H1 (cell line): ENCODE results near the gene STK36. TPM values are rescaled to one million over a fixed set of nuclear protein-coding genes. Genes with fewer than 3 reads are reported as not detected.

Experiments
- ASH2L ChIP-seq: fragments of 200-600, 300-600 bp; sonication (generic); IDR thresholded peaks from one replicate; pipeline ENCODE4 v1.7.1; 2017; ENCODE audit warnings: low read length
- CTCF ChIP-seq, 3 experiments: IDR thresholded peaks; 1 replicate in 2 of 3; 2 replicates in 1 of 3; pipeline versions ENCODE4 v1.5.1 to v1.6.1; 2011; ENCODE audit warnings: low read length in 3 of 3, mild to moderate bottlenecking in 3 of 3, inconsistent platforms in 2 of 3, low read depth in 1 of 3, moderate library complexity in 1 of 3; ENCODE audit not compliant: insufficient read depth in 1 of 3; ENCODE audit errors: control extremely low read depth in 1 of 3
- GABPA ChIP-seq: IDR thresholded peaks from 2 replicates; pipeline ENCODE4 v1.6.1; 2011; ENCODE audit warnings: mild to moderate bottlenecking, low read length, moderate library complexity, borderline replicate concordance; ENCODE audit not compliant: insufficient read depth
- HDAC6 ChIP-seq: IDR thresholded peaks from one replicate; pipeline ENCODE4 v1.7.1; 2012; ENCODE audit warnings: low read depth, mild to moderate bottlenecking, inconsistent platforms, low read length, moderate library complexity
- KDM1A ChIP-seq: fragments of 200-600, 300-600 bp; sonication (generic); IDR thresholded peaks from 2 replicates; pipeline ENCODE4 v1.7.1; 2016; ENCODE audit warnings: mild to moderate bottlenecking, low read length, borderline replicate concordance
- KDM5A ChIP-seq: fragments of 200-600 bp; IDR thresholded peaks from 2 replicates; pipeline ENCODE4 v1.7.1; 2012; ENCODE audit warnings: mild to moderate bottlenecking, low read length, inconsistent platforms, mixed read lengths
- POLR2A ChIP-seq, 2 experiments: IDR thresholded peaks; 1 replicate in 1 of 2; 2 replicates in 1 of 2; pipeline ENCODE4 v1.6.1; 2011; ENCODE audit warnings: low read depth in 2 of 2, low read length in 2 of 2, mild to moderate bottlenecking in 2 of 2; ENCODE audit errors: control extremely low read depth in 1 of 2
- POU5F1 ChIP-seq: IDR thresholded peaks from 2 replicates; pipeline ENCODE4 v1.6.1; 2011; ENCODE audit warnings: low read depth, mild to moderate bottlenecking, low read length, moderate library complexity
- RFX5 ChIP-seq: IDR thresholded peaks from 2 replicates; pipeline ENCODE4 v1.6.1; 2011; ENCODE audit warnings: low read depth, low read length, improper control_type of control experiment, borderline replicate concordance
- SP2 ChIP-seq: IDR thresholded peaks from 2 replicates; pipeline ENCODE4 v1.6.1; 2012; ENCODE audit warnings: mild to moderate bottlenecking, low read length, inconsistent platforms
- SP4 ChIP-seq: IDR thresholded peaks from 2 replicates; pipeline ENCODE4 v1.6.1; 2012; ENCODE audit warnings: low read length, inconsistent platforms
- polyA plus RNA-seq, 7 experiments: library from polyadenylated mRNA; depleted of rRNA in 3 of 7; stranded (reverse) in 5 of 7; unstranded in 2 of 7; fragments of >200 nt in 5 of 7; fragments of 200-250 nt in 2 of 7; gene quantifications; 1 replicate in 5 of 7; 2 replicates in 1 of 7; 4 replicates in 1 of 7; pipeline versions ENCODE4 v1.2.1 to v1.2.3, GENCODE V29; 2011 to 2013; ENCODE audit warnings: missing spikeins in 2 of 7, mixed read lengths in 2 of 7
- total RNA-seq: library from RNA; stranded (reverse); fragmentation: NEBNext Ultra II Directional; extraction: Animal tissue kit (Norgen Biotek cat#: 25700); gene quantifications from 2 replicates; pipeline ENCODE4 v1.2.1, GENCODE V29; 2021

The STK36 gene
- total and polyA plus RNA-seq, 2 of the 8 experiments (the other 6 are each of a cell fraction or from before 2014, with no cell fraction given) = 41.4 to 57.6 TPM

DNA sequence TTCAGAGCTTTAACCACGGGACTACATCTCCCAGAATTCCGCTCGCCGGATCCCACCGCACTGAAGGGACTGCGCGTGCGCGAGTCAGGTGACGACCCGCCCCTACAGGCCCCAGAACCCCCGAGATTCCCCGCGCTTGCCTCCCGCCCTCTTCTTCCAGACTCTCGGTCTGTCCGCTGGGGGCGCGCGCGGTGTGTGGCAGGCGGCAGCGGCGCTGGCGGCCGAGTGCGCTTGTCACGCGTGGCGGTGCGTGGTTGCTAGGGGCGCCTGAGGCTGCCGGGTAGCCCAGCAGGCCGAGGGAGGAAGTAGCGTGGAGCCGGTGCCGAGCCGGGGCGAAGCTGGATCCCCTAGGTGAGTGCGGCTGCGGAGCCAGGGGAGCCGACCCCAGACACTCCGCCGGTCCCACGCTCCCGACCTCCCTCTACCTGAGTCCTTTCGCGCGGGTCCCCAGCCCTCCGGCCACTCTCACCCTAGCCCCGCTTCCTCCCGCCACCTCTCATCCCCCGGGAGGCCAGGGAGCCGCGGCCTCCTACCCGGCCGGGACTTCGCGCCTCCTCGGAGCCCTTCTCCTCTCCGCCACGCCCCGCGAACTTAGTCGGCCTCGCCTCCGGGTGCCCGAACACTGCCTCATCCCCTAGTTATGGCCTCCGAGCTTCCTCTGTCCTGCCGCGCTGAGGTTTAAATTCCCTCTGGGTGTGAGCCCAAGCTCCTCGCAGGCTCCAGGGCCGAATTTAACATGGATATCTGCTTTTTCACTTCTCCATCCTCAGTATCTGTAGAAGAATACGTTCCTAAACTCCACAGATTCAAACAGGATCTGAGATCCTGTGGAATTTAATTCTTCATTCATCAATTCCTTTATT lies 39.0 kb downstream of the STK36 start, which contains the start of gene TTLL4 (continued):
- TF ChIP-seq SP2 = no peak
- TF ChIP-seq KDM5A = no peak
- no peak for TF ChIP-seq GABPA
- TF ChIP-seq KDM1A = no peak
- TF ChIP-seq RFX5 = no peak
- no peak for TF ChIP-seq HDAC6
- TF ChIP-seq POU5F1 = no peak
- peak; percentile 66 to 76 for TF ChIP-seq POLR2A (IDR thresholded peaks at IDR 0.05; ENCODE audit: control extremely low read depth in 1 of 2, low read depth in 2 of 2, low read length in 2 of 2)
- TF ChIP-seq ASH2L = peak; percentile 91
- peak; percentile 78 to 79 (median 79) for TF ChIP-seq CTCF (IDR thresholded peaks at IDR 0.05; ENCODE audit: control extremely low read depth in 1 of 3, insufficient read depth in 1 of 3, low read depth in 1 of 3, low read length in 3 of 3)
- TF ChIP-seq SP4 = peak; percentile 82; the same call in 1 of the 2 replicates
